Caco-2 (cell line): ENCODE measurements around the gene UNKL. TPM values are rescaled to one million over a fixed set of nuclear protein-coding genes. Genes with fewer than 3 reads are reported as not detected.

Experiments
- BruUV-seq: library from RNA; stranded (reverse); fragments of 400-500 nt; replicated peaks from 2 replicates; lab custom pipeline; 2021; lab: Mats Ljungman, UMichigan
- CTCF ChIA-PET: fragments of 300-600 bp; sonication (Branson Sonifier 250); formaldehyde crosslinking; loops from one replicate; lab custom pipeline; 2022; ENCODE audit warnings: antibody characterized with exemption; lab: Charles Lee
- POLR2A ChIA-PET: fragments of 300-600 bp; sonication (Branson Sonifier 250); formaldehyde crosslinking; loops from one replicate; lab custom pipeline; 2022; ENCODE audit warnings: antibody characterized with exemption; lab: Charles Lee
- DNase-seq, 2 experiments: peaks; one replicate each; pipeline versions ENCODE4 v3.0.0 to v3.0.0-alpha.2; 2020 to 2022
- H3K27me3 ChIP-seq: replicated peaks from 2 replicates; pipeline ENCODE4 v1.6.0; 2011; ENCODE audit warnings: low read length; ENCODE audit not compliant: control insufficient read depth, insufficient read depth
- H3K36me3 ChIP-seq: 2 replicates; pipeline ENCODE4 v1.5.1; 2011; ENCODE audit warnings: low read length; ENCODE audit not compliant: control insufficient read depth, insufficient read depth
- H3K4me1 ChIP-seq: fragments of 250-450 bp; sonication (Bioruptor Pico); 2 replicates; pipeline ENCODE4 v1.5.1; 2020; ENCODE audit warnings: mild to moderate bottlenecking
- H3K4me3 ChIP-seq: 2 replicates; pipeline ENCODE4 v1.5.1; 2011; ENCODE audit warnings: low read depth, mild to moderate bottlenecking, control low read depth, low read length
- H3K9me3 ChIP-seq: fragments of 250-450 bp; sonication (Bioruptor Pico); 2 replicates; pipeline ENCODE4 v1.5.1; 2020; ENCODE audit warnings: mild to moderate bottlenecking, moderate library complexity
- H3K27ac Mint-ChIP-seq: one replicate; pipeline ENCODE4 v1.8.0; 2022; ENCODE audit warnings: mixed read lengths; ENCODE audit not compliant: unreplicated experiment
- H3K27me3 Mint-ChIP-seq: one replicate; pipeline ENCODE4 v1.8.0; 2022; ENCODE audit warnings: mixed read lengths; ENCODE audit not compliant: insufficient read depth, unreplicated experiment
- H3K36me3 Mint-ChIP-seq: one replicate; pipeline ENCODE4 v1.8.0; 2022; ENCODE audit warnings: mild to moderate bottlenecking, mixed read lengths; ENCODE audit not compliant: insufficient read depth, unreplicated experiment
- H3K4me1 Mint-ChIP-seq: one replicate; pipeline ENCODE4 v1.8.0; 2022; ENCODE audit warnings: low read depth, mixed read lengths; ENCODE audit not compliant: unreplicated experiment
- H3K4me3 Mint-ChIP-seq: one replicate; pipeline ENCODE4 v1.8.0; 2022; ENCODE audit warnings: mild to moderate bottlenecking, moderate library complexity, mixed read lengths; ENCODE audit not compliant: unreplicated experiment
- H3K9me3 Mint-ChIP-seq: one replicate; pipeline ENCODE4 v1.8.0; 2022; ENCODE audit warnings: mixed read lengths; ENCODE audit not compliant: unreplicated experiment
- intact Hi-C: fragments of 100-400 bp; cut with micrococcal nuclease; formaldehyde crosslinking; loops from one replicate; pipeline ENCODE4 v1.10.0; 2022; ENCODE audit not compliant: unreplicated experiment
- total RNA-seq: library from RNA; stranded (reverse); gene quantifications from 2 replicates; pipeline ENCODE4 v1.2.3, GENCODE V29; 2022
- TF ChIP-seq, protein P1 (sequence below), 2 experiments: fragments of 200-600 bp in 1 of 2; IDR thresholded peaks; 1 replicate in 1 of 2; 2 replicates in 1 of 2; pipeline versions ENCODE4 v1.5.1 to v1.8.0; 2011 to 2022; ENCODE audit warnings: antibody characterized with exemption in 1 of 2, control low read depth in 1 of 2, inconsistent platforms in 1 of 2, low read depth in 1 of 2, low read length in 1 of 2, mild to moderate bottlenecking in 1 of 2, moderate library complexity in 1 of 2; ENCODE audit not compliant: insufficient read depth in 1 of 2, severe bottlenecking in 1 of 2, unreplicated experiment in 1 of 2

Gene UNKL
- total RNA-seq, 1 experiment from 2014 or later: 31.2 TPM

DNA sequence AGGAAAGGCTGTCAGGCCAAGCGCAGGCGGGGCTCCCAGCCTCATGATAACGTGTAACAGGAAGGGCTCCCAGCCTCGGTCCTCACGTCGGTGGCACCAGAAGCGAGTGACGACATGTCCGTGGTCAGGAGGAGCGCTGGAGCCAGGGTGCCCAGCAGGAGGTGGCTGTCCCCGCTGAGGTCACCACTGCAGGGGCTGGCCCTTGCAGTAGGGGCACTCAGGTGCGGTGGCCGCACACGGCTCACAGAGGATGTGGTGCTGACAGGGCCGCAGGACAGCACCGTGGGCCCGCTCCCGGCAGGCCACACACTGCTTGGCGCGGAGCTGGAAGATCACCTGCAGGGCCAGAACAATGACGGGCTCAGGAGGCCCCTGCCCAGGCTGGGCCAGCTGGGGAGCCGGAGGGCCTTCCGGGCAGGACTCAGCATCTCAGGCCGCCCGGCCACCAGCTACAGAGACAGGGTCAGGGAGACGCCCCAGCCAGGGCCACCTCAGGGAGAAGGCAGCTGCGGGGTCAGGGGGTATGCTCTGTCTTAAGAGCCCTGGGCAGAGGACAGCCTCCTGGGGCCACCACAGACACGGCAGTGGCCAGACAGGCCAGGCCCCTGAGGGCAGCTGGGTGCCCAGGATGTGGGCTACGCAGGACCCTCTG is 48.3 kb downstream of the UNKL start:
- Mint-ChIP-seq H3K4me1 (no peaks in the 10 kb centered on the region), H3K36me3 (peaks cover 64% of the 10 kb centered on the region), H3K4me3 (no peak overlapping the region), H3K27me3 (no peaks in the 10 kb centered on the region), H3K27ac (no peak overlapping the region), H3K9me3 (no peaks in the 10 kb centered on the region)
- no peak for DNase-seq
- H3K9me3 ChIP-seq: no peaks in the 10 kb centered on the region
- TF ChIP-seq, protein P1, sequence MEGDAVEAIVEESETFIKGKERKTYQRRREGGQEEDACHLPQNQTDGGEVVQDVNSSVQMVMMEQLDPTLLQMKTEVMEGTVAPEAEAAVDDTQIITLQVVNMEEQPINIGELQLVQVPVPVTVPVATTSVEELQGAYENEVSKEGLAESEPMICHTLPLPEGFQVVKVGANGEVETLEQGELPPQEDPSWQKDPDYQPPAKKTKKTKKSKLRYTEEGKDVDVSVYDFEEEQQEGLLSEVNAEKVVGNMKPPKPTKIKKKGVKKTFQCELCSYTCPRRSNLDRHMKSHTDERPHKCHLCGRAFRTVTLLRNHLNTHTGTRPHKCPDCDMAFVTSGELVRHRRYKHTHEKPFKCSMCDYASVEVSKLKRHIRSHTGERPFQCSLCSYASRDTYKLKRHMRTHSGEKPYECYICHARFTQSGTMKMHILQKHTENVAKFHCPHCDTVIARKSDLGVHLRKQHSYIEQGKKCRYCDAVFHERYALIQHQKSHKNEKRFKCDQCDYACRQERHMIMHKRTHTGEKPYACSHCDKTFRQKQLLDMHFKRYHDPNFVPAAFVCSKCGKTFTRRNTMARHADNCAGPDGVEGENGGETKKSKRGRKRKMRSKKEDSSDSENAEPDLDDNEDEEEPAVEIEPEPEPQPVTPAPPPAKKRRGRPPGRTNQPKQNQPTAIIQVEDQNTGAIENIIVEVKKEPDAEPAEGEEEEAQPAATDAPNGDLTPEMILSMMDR (IDR thresholded peaks at IDR 0.05; ENCODE audit: insufficient read depth in 1 of 2, low read depth in 1 of 2, low read length in 1 of 2, severe bottlenecking in 1 of 2, unreplicated experiment in 1 of 2): no peak
- CTCF ChIA-PET: no interaction called here
- no peak overlapping the region for H3K4me3 ChIP-seq
- BruUV-seq: no TSS peak
- POLR2A ChIA-PET: no interaction called here
- intact Hi-C loops: no loop called here
- H3K4me1 ChIP-seq: no peaks in the 10 kb centered on the region
- H3K36me3 ChIP-seq: peaks cover 3% of the 10 kb centered on the region
- H3K27me3 ChIP-seq: no peaks in the 10 kb centered on the region

DNA sequence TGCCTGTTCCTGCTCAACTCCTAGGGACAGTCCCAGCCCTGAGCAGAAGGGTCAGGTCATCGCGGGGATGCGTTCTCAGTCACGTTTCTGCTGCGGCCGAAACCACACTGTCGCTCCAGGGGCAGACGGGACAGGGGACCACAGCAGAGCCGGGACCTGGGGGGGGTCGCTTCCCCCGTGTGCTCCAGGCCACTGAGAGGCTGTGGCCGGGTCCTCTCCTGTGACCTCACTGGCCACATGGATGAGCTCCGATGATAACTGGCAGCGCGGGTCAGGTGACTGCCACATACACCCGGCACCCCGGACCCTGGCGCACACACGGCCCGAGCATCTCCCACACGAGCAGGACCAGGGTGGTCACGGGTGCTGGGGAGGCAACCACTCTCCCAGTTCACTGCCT is 50.0 kb downstream of the UNKL start:
- H3K27me3 ChIP-seq: no peaks in the 10 kb centered on the region
- Mint-ChIP-seq H3K27ac (no peak overlapping the region), H3K36me3 (peaks cover 64% of the 10 kb centered on the region), H3K27me3 (no peaks in the 10 kb centered on the region), H3K4me3 (no peak overlapping the region), H3K9me3 (no peaks in the 10 kb centered on the region), H3K4me1 (no peaks in the 10 kb centered on the region)
- H3K4me1 ChIP-seq: no peaks in the 10 kb centered on the region
- no TSS peak for BruUV-seq
- TF ChIP-seq, protein P1 (IDR thresholded peaks at IDR 0.05; ENCODE audit: insufficient read depth in 1 of 2, low read depth in 1 of 2, low read length in 1 of 2, severe bottlenecking in 1 of 2, unreplicated experiment in 1 of 2): no peak
- no peak for DNase-seq
- no peak overlapping the region for H3K4me3 ChIP-seq
- intact Hi-C loops: no loop called here
- ChIA-PET CTCF (interaction anchor here (0.6 to 2.4 kb wide), 3 partner anchors 13 to 659 kb away, joined by 3 to 14 read pairs (median 3); no protein-coding TSS in a partner anchor), POLR2A (interaction anchor here (0.6 kb wide), 1 partner anchor 418 kb away, joined by 6 read pairs; the partner anchor contains the start of gene SPSB3)
- peaks cover 3% of the 10 kb centered on the region for H3K36me3 ChIP-seq
- H3K9me3 ChIP-seq: no peaks in the 10 kb centered on the region

DNA sequence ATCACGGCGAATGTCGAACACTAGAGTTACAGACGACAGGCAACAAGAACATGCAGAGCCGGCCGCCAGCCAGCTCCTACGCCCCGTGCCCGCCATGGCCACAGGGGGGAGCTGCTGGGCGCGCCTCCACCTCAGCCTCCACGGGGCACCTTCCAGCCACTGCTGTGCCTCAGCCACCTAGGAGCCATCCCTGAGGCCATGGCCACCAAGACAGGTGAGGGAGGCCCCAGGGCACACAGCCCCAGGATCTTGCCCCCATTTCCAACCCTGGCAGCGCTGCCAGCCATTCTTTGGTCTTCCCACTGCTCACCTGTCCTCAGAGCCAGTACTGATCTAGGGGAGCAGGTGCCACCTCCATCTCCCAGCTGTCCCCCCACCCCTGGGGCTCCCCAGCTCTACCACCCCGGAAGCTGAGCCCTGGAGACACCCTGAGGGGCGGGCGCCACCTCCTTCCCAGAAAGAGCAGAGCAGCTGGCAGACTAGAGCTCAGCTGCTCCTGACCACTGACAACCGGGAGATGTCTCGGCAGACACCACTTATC is 50.9 kb downstream of the UNKL start:
- no peaks in the 10 kb centered on the region for H3K4me1 ChIP-seq
- ChIA-PET POLR2A (no interaction called here), CTCF (interaction anchor here (0.6 to 2.4 kb wide), 6 partner anchors 12 to 342 kb away, joined by 3 to 14 read pairs (median 3); partner anchors contain the start of genes MAPK8IP3 and UQCC4)
- peaks cover 3% of the 10 kb centered on the region for H3K36me3 ChIP-seq
- H3K4me1 Mint-ChIP-seq: no peaks in the 10 kb centered on the region
- no peaks in the 10 kb centered on the region for H3K27me3 ChIP-seq
- peak in 1 of 2 experiments; percentile 74 for DNase-seq
- BruUV-seq: no TSS peak
- H3K36me3 Mint-ChIP-seq: peaks cover 65% of the 10 kb centered on the region
- TF ChIP-seq, protein P1 (IDR thresholded peaks at IDR 0.05; ENCODE audit: insufficient read depth in 1 of 2, low read depth in 1 of 2, low read length in 1 of 2, severe bottlenecking in 1 of 2, unreplicated experiment in 1 of 2): peak; percentile 72 to 83
- H3K27ac Mint-ChIP-seq: no peak overlapping the region
- H3K4me3 Mint-ChIP-seq: no peak overlapping the region
- no peak overlapping the region for H3K4me3 ChIP-seq
- no peaks in the 10 kb centered on the region for H3K9me3 Mint-ChIP-seq
- no peaks in the 10 kb centered on the region for H3K9me3 ChIP-seq
- intact Hi-C loops: no loop called here
- no peaks in the 10 kb centered on the region for H3K27me3 Mint-ChIP-seq
